Kidney capillary endothelial cell (primary cell): ENCODE data around the gene SPART.
"Not testable (repeated sequence)": the region's sequence is repeated elsewhere in the genome, so short reads cannot be mapped to it uniquely, and the experiment has no call there.

ENCODE experiments used
- DNase-seq: peaks from one replicate; pipeline ENCODE4 v3.0.0-alpha.2; 2018; ENCODE audit warnings: low spot score

Gene SPART

GRCh38 chr13:36319793-36320192 is 26.4 kb downstream of the SPART start:
- DNase-seq = not testable (repeated sequence)

- peak; percentile 70 for DNase-seq
These were observed 32.9 kb downstream of the SPART start for GRCh38 chr13:36313047-36313969.

- DNase-seq = no peak
These were observed 35.6 kb downstream of the SPART start for GRCh38 chr13:36310417-36311108.

- DNase-seq = no peak
These were observed 43.9 kb downstream of the SPART start for GRCh38 chr13:36302289-36302688.

- not testable (repeated sequence) for DNase-seq
These were observed 46.7 kb downstream of the SPART start for GRCh38 chr13:36299469-36299868.

GRCh38 chr13:36298535-36299068 is 47.6 kb downstream of the SPART start:
- no peak for DNase-seq

DNA sequence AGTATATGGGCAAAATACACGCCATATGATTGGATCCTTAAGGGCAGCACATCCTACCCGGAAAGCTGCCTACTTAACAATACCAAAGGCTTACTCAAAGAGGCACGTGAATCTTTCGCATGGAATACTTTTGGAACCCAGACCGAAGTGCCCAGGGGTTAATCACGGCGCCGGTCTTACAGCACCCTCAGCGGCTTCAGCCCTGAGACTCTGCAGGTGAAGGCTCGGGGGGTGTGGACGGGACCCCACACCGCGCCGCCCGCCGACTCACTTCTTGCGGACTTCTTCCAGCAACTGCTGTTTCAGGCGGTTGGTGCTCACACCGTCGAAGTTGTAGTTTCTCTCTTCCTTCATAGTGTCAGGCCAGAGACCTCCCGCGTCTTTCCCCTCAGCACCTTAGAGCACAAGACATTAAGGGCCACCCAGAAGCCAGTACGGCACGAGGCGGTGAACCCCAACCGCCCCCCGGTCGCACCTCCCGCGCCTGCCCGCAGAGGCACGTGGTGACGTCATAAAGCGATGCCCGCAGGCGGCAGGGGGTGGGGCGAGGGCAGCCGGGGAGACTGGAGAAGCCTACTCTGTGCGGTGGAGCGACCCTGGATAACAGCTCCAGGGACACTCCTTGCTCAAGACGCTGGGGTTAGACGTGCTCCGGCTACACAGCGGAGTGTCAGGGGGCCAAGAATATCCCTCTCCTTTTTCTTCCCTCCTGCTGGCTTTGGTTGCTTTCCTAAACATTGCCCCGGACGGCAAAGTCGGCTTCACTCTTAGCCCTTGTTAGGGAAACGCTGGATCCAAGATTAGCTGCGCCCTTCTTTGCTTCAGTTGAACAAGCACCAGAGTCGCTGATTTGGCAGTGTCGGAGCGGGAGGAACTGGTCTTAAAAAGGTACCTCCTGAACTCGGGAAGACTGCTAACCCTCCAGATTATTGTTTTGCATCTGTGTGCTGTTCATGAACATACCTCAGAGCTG is 48.5 kb downstream of the SPART start, which contains the start of gene CCDC169:
Gene CCDC169 (minus strand): TSS at position 449 of the 973 bp plus-strand sequence. CDS start 95 bp downstream, at position 354.
- peak; percentile 32 for DNase-seq

- DNase-seq = no peak
These were observed 52.1 kb downstream of the SPART start for GRCh38 chr13:36294096-36294495.

- DNase-seq = no peak
These were observed 52.7 kb downstream of the SPART start for GRCh38 chr13:36293497-36293896.

GRCh38 chr13:36288794-36289391 is 57.3 kb downstream of the SPART start:
- no peak for DNase-seq

DNA sequence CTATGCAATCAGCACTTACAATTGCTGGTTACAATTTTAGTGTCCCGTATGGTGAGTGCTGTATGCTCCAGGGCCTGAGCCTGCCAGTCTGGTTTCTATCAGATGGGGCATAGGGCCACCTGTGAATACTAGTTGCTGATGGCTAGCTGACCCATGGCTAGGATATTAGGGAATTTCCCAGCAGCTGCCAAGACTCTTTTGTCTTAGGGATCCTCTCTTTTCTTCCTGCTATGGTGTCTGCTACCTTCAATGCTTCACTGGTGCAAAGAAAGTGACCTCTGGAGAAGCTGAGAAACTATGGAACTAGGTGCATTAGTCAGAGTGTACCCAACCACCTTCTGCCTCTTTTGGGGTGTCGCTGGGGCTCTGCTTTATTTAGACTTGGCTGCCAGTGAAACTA is 60.2 kb downstream of the SPART start:
- no peak for DNase-seq

- peak; percentile 64 for DNase-seq
These were observed 63.3 kb downstream of the SPART start for GRCh38 chr13:36282821-36283432.

DNA sequence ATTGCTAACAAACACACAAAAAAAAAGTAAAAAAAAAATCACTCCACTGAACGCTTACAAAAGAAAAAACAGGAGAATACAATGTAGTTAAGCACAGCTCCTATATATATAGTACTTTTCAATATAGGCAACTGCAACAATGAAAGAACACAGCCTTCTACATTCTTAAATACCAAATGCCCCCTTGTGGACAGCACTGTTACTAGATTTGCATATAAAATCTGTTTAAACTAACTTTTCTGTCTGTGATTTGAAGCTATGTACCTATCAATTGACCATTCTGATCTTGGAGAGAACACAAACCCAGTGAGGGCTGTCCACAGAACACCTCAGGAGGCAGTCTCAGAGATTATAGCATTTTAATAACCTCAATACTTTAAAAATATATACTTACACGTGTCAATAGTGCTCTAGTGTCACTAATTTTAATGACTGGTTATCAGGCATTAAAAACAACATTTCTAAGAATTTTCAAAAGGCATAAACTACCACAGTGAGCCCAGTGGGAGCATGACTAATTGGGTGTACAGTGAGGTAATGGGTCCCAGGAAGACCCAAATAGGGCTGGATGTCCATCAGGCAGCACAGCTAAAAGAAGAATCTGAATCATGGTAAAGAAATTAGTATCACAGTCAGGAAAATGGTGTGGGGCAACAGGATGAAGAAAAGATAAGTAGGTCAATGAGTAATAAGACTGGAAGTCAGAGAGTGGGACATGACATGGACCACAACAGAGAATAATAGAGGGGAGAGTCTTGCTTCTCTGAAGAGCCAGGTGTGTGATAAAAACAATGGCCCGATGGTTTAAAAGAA is 70.8 kb downstream of the SPART start:
- DNase-seq = peak; percentile 30

- DNase-seq = no peak
These were observed 72.8 kb downstream of the SPART start for GRCh38 chr13:36273431-36273830.

- DNase-seq = no peak
These were observed 84.2 kb downstream of the SPART start for GRCh38 chr13:36261976-36262375.

GRCh38 chr13:36261011-36261410 is 85.2 kb downstream of the SPART start:
- DNase-seq = no peak

- no peak for DNase-seq
These were observed 86.6 kb downstream of the SPART start for GRCh38 chr13:36259361-36260137.

DNA sequence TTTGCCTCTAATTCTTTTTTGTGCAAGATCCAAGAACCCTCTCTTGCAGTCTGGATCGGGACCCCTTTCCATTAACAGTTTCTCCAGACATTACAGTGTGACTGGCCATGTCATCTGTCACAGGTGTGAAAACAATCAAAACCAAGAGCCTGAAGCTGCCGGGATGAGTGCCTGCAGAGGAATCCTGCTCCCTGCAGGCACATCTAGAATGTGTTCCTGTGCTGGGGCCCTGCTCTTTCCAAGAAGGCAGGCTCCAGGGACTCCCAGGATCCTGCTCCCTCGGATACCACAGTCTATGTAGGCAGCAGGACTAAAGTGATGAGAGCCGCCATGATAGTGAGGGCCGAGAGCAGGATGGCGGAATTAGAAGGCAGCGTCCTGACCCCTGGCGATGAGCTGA is 87.4 kb downstream of the SPART start:
- DNase-seq = no peak
